Prostate gland (tissue), 2 donors: Measurements from ENCODE around the gene CBLN4. TPM values are rescaled to one million over a fixed set of nuclear protein-coding genes. Genes with fewer than 3 reads are reported as not detected.

ENCODE experiments used
- DNase-seq: peaks from one replicate; pipeline ENCODE4 v3.0.0-alpha.2; 2019; ENCODE audit warnings: low spot score
- H3K27ac ChIP-seq, 2 donors: fragments of 200-600 bp; sonication (generic); 2 replicates each; pipeline ENCODE4 v1.5.1; 2017 to 2019
- H3K27me3 ChIP-seq: fragments of 200-600 bp; sonication (generic); replicated peaks from 2 replicates; pipeline ENCODE4 v1.5.1; 2019; ENCODE audit not compliant: insufficient read depth
- H3K36me3 ChIP-seq, 2 donors: fragments of 200-600 bp; sonication (generic); 1 replicate in 1 of 2; 2 replicates in 1 of 2; pipeline versions ENCODE4 v1.5.1 to v1.8.1; 2017 to 2019
- H3K4me1 ChIP-seq: fragments of 200-600 bp; sonication (generic); replicated peaks from 2 replicates; pipeline ENCODE4 v1.5.1; 2019
- H3K4me3 ChIP-seq, 2 donors: fragments of 200-600 bp; sonication (generic); 2 replicates each; pipeline ENCODE4 v1.5.1; 2017 to 2019
- H3K9me3 ChIP-seq: fragments of 200-600 bp; sonication (generic); 2 replicates; pipeline ENCODE4 v1.5.1; 2017
- CTCF ChIP-seq, 4 experiments: fragments of 200-600 bp in 2 of 4; fragments of 450-650 bp in 2 of 4; sonication (generic) in 2 of 4; IDR thresholded peaks; 1 replicate in 3 of 4; 2 replicates in 1 of 4; pipeline ENCODE4 v1.5.1; 2016 to 2019; ENCODE audit warnings: antibody characterized with exemption in 4 of 4, mild to moderate bottlenecking in 2 of 4, moderate library complexity in 2 of 4
- POLR2A ChIP-seq: fragments of 450-650 bp; IDR thresholded peaks from one replicate; pipeline ENCODE4 v1.6.1; 2016; ENCODE audit warnings: antibody characterized with exemption, mild to moderate bottlenecking
- POLR2AphosphoS5 ChIP-seq: sonication (generic); formaldehyde crosslinking; IDR thresholded peaks from one replicate; pipeline ENCODE4 v1.6.1; 2017; ENCODE audit warnings: antibody characterized with exemption
- WGBS: methylation state at CpG from one replicate; pipeline ENCODE4 v1.1.5; 2018; 5-methylcytosine and 5-hydroxymethylcytosine counted together
- intact Hi-C: fragments of 100-400 bp; cut with DNase I; formaldehyde crosslinking; loops from one replicate; pipeline ENCODE4 v1.14.2; 2022
- total RNA-seq, 2 donors: library from RNA; depleted of rRNA; stranded (reverse); fragments of >200 nt; gene quantifications; one replicate each; pipeline ENCODE4 v1.1.0, GENCODE V29; 2016

Gene CBLN4
- total RNA-seq, 2 donors from 2014 or later: 0.18 to 5.8 TPM

GRCh38 chr20:56017560-56017959, 12.2 kb upstream of the CBLN4 start:
- H3K4me3 ChIP-seq: no peak overlapping the region
- TF ChIP-seq POLR2A (no peak), POLR2AphosphoS5 (no peak), CTCF (IDR thresholded peaks at IDR 0.05) (no peak)
- H3K36me3 ChIP-seq: no peaks in the 10 kb centered on the region
- H3K27me3 ChIP-seq: no peaks in the 10 kb centered on the region
- H3K4me1 ChIP-seq: no peaks in the 10 kb centered on the region
- no peak overlapping the region for H3K27ac ChIP-seq
- no peaks in the 10 kb centered on the region for H3K9me3 ChIP-seq
- no peak for DNase-seq
- 67% methylated on average over 2 of the region's 2 CpGs for WGBS
- intact Hi-C loops: no loop called here

GRCh38 chr20:56014998-56015397, 9.7 kb upstream of the CBLN4 start:
- Histone ChIP-seq H3K27me3 (no peaks in the 10 kb centered on the region), H3K4me3 (no peak overlapping the region), H3K36me3 (no peaks in the 10 kb centered on the region), H3K9me3 (no peaks in the 10 kb centered on the region), H3K27ac (no peak overlapping the region), H3K4me1 (no peaks in the 10 kb centered on the region)
- DNase-seq: no peak
- intact Hi-C loops: no loop called here
- WGBS: 86% methylated on average over 5 of the region's 5 CpGs
- TF ChIP-seq POLR2A (no peak), POLR2AphosphoS5 (no peak), CTCF (IDR thresholded peaks at IDR 0.05) (no peak)

GRCh38 chr20:56014151-56014550, 8.8 kb upstream of the CBLN4 start:
- no peak overlapping the region for H3K27ac ChIP-seq
- H3K4me1 ChIP-seq: no peaks in the 10 kb centered on the region
- DNase-seq: no peak
- H3K27me3 ChIP-seq: no peaks in the 10 kb centered on the region
- 74% methylated on average over 2 of the region's 2 CpGs for WGBS
- H3K9me3 ChIP-seq: no peaks in the 10 kb centered on the region
- H3K36me3 ChIP-seq: no peaks in the 10 kb centered on the region
- intact Hi-C loops: no loop called here
- H3K4me3 ChIP-seq: no peak overlapping the region
- TF ChIP-seq POLR2A: no peak
- no peak for TF ChIP-seq POLR2AphosphoS5

GRCh38 chr20:56004611-56005388, 519 bp downstream of the CBLN4 start:
- H3K27me3 ChIP-seq: peaks cover 34% of the 10 kb centered on the region
- H3K36me3 ChIP-seq: no peaks in the 10 kb centered on the region
- H3K4me1 ChIP-seq: no peaks in the 10 kb centered on the region
- no peak overlapping the region for H3K27ac ChIP-seq
- no peaks in the 10 kb centered on the region for H3K9me3 ChIP-seq
- intact Hi-C loops: no loop called here
- WGBS: 4% methylated on average over 48 of the region's 70 CpGs
- TF ChIP-seq CTCF (IDR thresholded peaks at IDR 0.05) (no peak), POLR2AphosphoS5 (no peak), POLR2A (no peak)
- H3K4me3 ChIP-seq: no peak overlapping the region
- no peak for DNase-seq

- Histone ChIP-seq H3K9me3 (no peaks in the 10 kb centered on the region), H3K4me1 (no peaks in the 10 kb centered on the region), H3K27ac (no peak overlapping the region), H3K36me3 (no peaks in the 10 kb centered on the region), H3K4me3 (no peak overlapping the region), H3K27me3 (peaks cover 34% of the 10 kb centered on the region)
- 1% methylated on average over 35 of the region's 41 CpGs for WGBS
- no peak for DNase-seq
- no peak for TF ChIP-seq CTCF (IDR thresholded peaks at IDR 0.05)
- no peak for TF ChIP-seq POLR2AphosphoS5
- TF ChIP-seq POLR2A: no peak
- intact Hi-C loops: no loop called here
Observed at GRCh38 chr20:56004007-56004406, 1.3 kb downstream of the CBLN4 start.
